ENCODE data around the gene OLIG1.

OLIG1 gene

GRCh38 chr21:33069994-33070743 lies at the start of gene OLIG1:
Gene OLIG1, plus strand, starts transcription at chr21:33070141. Its CDS starts 106 bp downstream, at chr21:33070247.
- no peak for DNase-seq (ENCODE audit: low read depth in 2 of 2, low spot score in 1 of 2)

GRCh38 chr21:33020558-33021100 lies 49.3 kb upstream of the OLIG1 start:
- no peak for DNase-seq (ENCODE audit: low read depth in 2 of 2, low spot score in 1 of 2)

- DNase-seq (ENCODE audit: low read depth in 2 of 2, low spot score in 1 of 2): no peak
These were observed 48.8 kb upstream of the OLIG1 start for GRCh38 chr21:33021150-33021549.

- no peak for DNase-seq (ENCODE audit: low read depth in 2 of 2, low spot score in 1 of 2)
These were observed 48.3 kb upstream of the OLIG1 start for GRCh38 chr21:33021667-33022066.

GRCh38 chr21:33022489-33022827 lies 47.5 kb upstream of the OLIG1 start:
- DNase-seq (ENCODE audit: low read depth in 2 of 2, low spot score in 1 of 2): no peak

- no peak for DNase-seq (ENCODE audit: low read depth in 2 of 2, low spot score in 1 of 2)
These were observed 46.9 kb upstream of the OLIG1 start for GRCh38 chr21:33022828-33023573.

- no peak for DNase-seq (ENCODE audit: low read depth in 2 of 2, low spot score in 1 of 2)
These were observed 46.3 kb upstream of the OLIG1 start for GRCh38 chr21:33023574-33024200.

GRCh38 chr21:33024201-33025103 lies 45.5 kb upstream of the OLIG1 start:
- no peak for DNase-seq (ENCODE audit: low read depth in 2 of 2, low spot score in 1 of 2)

GRCh38 chr21:33025106-33025488 lies 44.8 kb upstream of the OLIG1 start:
- no peak for DNase-seq (ENCODE audit: low read depth in 2 of 2, low spot score in 1 of 2)

GRCh38 chr21:33025489-33026442 lies 44.2 kb upstream of the OLIG1 start, which contains the start of gene OLIG2:
Gene OLIG2, plus strand, starts transcription at chr21:33025935. Its CDS starts 928 bp downstream, at chr21:33026863.
- DNase-seq (ENCODE audit: low read depth in 2 of 2, low spot score in 1 of 2): no peak

- no peak for DNase-seq (ENCODE audit: low read depth in 2 of 2, low spot score in 1 of 2)
These were observed 43.5 kb upstream of the OLIG1 start for GRCh38 chr21:33026443-33026858.

- DNase-seq (ENCODE audit: low read depth in 2 of 2, low spot score in 1 of 2): no peak
These were observed 43.0 kb upstream of the OLIG1 start for GRCh38 chr21:33026878-33027400.

- no peak for DNase-seq (ENCODE audit: low read depth in 2 of 2, low spot score in 1 of 2)
These were observed 42.3 kb upstream of the OLIG1 start for GRCh38 chr21:33027401-33028286.

GRCh38 chr21:33028287-33028670 lies 41.7 kb upstream of the OLIG1 start:
- no peak for DNase-seq (ENCODE audit: low read depth in 2 of 2, low spot score in 1 of 2)

GRCh38 chr21:33028773-33029384 lies 41.1 kb upstream of the OLIG1 start:
- no peak for DNase-seq (ENCODE audit: low read depth in 2 of 2, low spot score in 1 of 2)

GRCh38 chr21:33029385-33029921 lies 40.5 kb upstream of the OLIG1 start:
- DNase-seq (ENCODE audit: low read depth in 2 of 2, low spot score in 1 of 2): no peak

- no peak for DNase-seq (ENCODE audit: low read depth in 2 of 2, low spot score in 1 of 2)
These were observed 39.9 kb upstream of the OLIG1 start for GRCh38 chr21:33029975-33030461.

GRCh38 chr21:33030633-33031032 lies 39.3 kb upstream of the OLIG1 start:
- no peak for DNase-seq (ENCODE audit: low read depth in 2 of 2, low spot score in 1 of 2)
